ENCODE results near the gene PCDHGB2.
"Not testable (repeated sequence)": the region's sequence is repeated elsewhere in the genome, so short reads cannot be mapped to it uniquely, and the experiment has no call there.

The PCDHGB2 gene

DNA sequence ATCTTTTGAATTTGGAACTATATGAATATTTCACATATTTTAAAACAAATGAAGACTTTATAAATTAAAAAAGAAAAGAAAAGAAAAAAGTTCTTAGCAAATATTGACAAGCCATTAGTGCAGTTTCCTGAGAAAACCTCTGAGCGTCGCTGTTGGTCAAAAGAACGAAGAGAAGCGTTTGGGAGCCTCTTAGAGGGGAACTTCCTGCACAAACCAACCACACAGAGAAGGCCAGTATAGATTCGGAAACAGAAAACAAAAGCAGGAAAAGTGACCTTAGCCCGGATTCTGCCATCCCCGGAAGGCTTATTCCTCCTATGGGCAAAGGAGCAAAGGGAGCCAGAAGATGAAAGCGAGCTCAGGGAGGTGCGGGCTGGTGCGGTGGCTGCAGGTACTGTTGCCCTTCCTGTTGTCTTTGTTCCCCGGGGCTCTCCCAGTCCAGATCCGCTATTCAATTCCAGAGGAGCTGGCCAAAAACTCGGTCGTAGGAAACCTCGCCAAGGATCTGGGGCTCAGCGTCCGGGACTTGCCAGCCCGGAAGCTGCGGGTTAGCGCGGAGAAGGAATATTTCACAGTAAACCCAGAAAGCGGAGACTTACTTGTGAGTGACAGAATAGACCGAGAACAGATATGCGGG is at the start of gene PCDHGB2:
Gene PCDHGB2 (plus strand): TSS at position 205 of the 637 bp plus-strand sequence. CDS start 142 bp downstream, at position 347.
- DNase-seq (ENCODE audit: low read depth, low spot score) = no peak

DNA sequence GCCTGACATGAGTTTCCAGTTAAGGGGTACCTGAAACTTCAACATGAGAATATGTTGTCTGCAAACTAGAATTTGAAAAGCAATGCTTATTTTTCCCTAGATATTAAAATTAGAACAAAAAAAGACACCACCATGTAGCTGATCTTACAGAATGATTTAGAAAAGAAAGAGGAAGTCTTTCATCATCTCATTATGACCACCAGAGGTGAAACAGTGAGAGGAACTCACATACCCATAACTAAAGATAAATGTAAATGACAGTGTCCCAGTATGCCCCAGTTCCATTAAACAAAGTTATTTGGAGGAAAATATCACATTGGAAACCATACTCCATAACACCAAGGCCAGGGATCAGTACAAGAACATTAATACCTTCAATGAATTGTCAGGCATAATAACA is 46.1 kb upstream of the PCDHGB2 start:
- DNase-seq (ENCODE audit: low read depth, low spot score) = no peak

GRCh38 chr5:141316963-141317362 is 42.8 kb upstream of the PCDHGB2 start:
- DNase-seq (ENCODE audit: low read depth, low spot score) = not testable (repeated sequence)

GRCh38 chr5:141319202-141319601 is 40.6 kb upstream of the PCDHGB2 start:
- no peak for DNase-seq (ENCODE audit: low read depth, low spot score)

GRCh38 chr5:141319699-141320098 is 40.1 kb upstream of the PCDHGB2 start:
- DNase-seq (ENCODE audit: low read depth, low spot score) = no peak

DNA sequence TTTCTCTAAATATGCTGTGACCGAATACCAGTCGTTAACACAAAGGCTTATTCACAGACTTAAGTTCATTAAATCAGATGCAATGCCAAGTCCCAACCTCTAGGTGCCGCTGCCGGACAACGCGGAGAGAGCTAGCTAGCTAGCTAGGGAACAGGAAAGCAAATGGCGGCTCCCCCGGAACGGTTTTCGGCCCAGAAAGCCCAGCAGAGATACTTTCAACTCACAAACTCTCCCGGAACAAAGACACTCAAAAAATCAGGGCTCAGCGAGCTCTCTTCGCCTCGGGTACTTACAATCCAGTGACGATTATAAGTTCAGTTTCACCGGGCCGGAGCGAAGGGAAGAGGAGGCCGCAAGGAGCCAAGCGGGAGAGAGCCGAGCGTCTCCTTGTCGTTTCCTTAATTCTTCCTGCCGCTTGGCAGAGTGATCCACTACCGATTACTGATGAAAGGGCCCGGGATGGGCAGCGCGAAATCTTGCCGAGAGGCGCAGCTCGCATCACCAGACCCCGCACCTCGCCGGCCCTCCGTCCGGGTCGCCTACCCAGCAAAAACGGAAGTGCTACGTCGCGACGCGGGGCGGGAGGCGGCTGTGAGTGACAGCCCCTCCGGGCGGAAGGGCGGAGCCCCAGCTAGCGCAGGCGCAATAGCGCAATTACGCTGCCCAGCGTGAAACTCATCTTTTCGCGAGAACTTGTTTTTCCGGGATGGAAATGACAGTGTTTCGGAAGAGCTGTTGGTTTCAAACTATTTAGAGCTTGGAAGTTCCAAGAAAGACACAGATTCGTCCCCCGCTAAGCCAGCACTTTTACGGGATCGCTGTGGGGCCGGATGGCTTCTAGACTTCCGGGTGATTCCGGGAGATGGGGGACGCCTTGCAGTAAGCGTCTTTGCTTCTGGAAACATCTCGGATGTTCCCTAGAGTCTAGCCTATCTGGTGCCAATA is 39.3 kb upstream of the PCDHGB2 start, which contains the start of gene TAF7:
Gene TAF7 (minus strand): TSS at position 560 of the 945 bp plus-strand sequence. CDS start 740 bp downstream, outside the sequence.
- peak; percentile 82 for DNase-seq (ENCODE audit: low read depth, low spot score)

- no peak for DNase-seq (ENCODE audit: low read depth, low spot score)
Measured at GRCh38 chr5:141322261-141322660, 37.5 kb upstream of the PCDHGB2 start.

DNA sequence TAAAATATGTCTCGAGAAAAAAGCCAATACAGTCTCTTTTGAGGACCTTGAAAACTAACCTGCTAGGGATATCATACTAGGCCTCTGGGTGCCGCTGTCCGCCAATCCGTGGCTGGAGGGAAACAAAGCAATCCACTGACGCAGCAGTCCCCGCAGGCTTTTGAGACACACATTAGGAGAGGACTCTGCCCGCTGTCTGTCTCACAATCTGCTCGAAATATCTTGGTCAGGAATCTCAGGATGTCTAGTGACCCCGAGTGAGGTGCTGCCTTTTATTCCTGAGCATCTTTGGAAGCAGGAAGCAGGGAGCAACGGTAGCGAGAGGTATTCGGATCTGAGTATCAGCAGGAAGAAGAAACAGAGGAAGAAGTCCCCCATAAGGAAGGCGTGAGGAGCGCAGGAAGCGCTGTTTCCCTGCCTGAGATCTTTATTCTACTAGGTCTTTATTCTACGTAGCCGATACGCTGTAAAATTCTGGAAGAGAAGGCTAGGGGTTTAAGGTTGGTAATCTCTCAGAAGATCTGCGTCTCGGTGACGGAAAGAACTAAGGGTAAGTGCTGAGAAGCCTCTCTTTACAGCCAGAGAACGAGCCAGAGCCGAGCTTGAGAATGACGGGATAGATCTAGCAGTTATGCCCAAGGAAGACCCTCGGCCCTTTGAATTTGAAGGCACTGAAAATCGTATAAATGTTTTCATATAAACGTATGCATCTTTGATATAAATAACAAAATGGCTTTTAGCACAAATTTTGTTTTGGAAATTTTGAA is 33.5 kb upstream of the PCDHGB2 start:
- DNase-seq (ENCODE audit: low read depth, low spot score) = no peak

DNA sequence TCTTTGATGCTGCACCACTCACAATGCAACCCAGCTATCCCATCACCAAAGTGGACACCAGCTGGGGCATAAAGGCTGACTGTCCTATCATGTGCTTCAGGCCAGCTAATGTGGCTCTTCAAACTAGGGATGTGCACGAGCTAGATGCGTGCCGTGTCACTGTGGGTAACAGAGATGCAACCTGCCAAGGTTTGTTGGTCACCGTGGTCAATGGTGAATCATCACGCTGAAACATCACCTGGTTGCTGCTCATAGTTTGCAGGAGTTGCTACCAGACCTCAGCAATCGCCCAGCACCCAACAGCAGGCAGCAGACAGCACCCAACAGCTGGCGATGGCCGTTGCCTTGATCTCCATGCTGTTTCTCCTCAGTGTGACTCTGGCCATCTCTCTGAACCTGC is 31.6 kb upstream of the PCDHGB2 start:
- DNase-seq (ENCODE audit: low read depth, low spot score) = no peak

GRCh38 chr5:141330299-141331080 is 29.3 kb upstream of the PCDHGB2 start, which contains the start of gene PCDHGA1:
Gene PCDHGA1, plus strand, starts transcription at chr5:141330514.
- no peak for DNase-seq (ENCODE audit: low read depth, low spot score)

DNA sequence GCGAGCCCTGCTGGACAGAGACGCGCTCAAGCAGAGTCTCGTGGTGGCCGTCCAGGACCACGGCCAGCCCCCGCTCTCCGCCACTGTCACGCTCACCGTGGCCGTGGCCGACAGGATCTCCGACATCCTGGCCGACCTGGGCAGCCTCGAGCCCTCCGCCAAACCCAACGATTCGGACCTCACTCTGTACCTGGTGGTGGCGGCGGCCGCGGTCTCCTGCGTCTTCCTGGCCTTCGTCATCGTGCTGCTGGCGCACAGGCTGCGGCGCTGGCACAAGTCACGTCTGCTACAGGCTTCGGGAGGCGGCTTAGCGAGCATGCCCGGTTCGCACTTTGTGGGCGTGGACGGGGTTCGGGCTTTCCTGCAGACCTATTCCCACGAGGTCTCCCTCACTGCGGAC is 27.2 kb upstream of the PCDHGB2 start:
- not testable (repeated sequence) for DNase-seq (ENCODE audit: low read depth, low spot score)

DNA sequence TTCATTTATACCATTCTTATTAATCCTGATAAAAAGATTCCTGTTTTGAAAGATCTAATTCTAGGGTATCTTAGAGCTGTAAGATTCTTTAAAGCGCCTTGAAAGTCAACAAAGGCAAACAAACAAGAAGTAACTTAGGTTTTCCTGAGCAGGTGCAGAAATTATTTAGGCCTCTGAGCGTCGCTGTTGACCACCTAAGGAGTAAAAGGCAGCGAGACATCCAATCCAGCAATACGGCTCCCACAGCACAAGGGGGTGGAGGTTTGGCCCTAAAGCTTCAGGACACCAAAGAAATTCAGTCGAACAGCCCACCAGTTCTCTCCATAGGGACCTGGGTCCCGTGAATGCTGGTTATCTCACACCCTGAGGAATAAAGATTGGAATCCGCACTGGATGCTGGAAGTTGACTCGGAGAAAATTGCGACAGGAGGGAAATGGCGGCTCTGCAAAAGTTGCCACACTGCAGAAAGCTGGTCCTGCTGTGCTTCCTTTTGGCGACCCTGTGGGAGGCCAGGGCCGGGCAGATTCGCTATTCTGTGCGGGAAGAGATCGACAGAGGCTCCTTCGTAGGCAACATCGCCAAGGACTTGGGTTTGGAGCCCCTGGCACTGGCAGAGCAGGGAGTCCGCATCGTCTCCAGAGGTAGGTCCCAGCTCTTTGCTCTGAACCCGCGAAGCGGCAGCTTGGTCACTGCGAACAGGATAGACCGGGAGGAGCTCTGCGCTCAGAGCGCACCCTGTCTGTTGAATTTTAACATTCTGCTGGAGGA is 21.1 kb upstream of the PCDHGB2 start, which contains the start of gene PCDHGA2:
Gene PCDHGA2 (plus strand): TSS at position 223 of the 769 bp plus-strand sequence.
- no peak for DNase-seq (ENCODE audit: low read depth, low spot score)

- not testable (repeated sequence) for DNase-seq (ENCODE audit: low read depth, low spot score)
Measured at GRCh38 chr5:141340781-141341354, 18.9 kb upstream of the PCDHGB2 start.

DNA sequence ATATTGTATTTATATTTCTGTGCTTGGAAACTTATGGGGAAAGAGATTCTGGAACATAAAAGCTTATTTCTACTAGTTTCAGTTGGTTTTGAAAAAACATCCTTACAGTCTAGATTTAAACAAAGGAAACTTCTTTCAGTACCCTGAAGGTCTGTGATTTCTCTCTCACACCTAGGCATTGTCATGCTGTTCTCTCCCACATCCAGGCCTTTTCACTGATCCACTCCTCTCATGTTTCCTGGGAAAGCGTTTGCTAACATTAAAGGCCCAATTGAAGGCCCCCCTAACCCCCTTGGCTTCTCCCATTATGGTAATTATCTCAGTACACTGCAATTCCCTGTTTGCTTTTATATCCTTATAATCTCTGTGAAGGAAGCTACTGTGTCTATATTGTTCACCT is 17.0 kb upstream of the PCDHGB2 start:
- DNase-seq (ENCODE audit: low read depth, low spot score) = no peak

DNA sequence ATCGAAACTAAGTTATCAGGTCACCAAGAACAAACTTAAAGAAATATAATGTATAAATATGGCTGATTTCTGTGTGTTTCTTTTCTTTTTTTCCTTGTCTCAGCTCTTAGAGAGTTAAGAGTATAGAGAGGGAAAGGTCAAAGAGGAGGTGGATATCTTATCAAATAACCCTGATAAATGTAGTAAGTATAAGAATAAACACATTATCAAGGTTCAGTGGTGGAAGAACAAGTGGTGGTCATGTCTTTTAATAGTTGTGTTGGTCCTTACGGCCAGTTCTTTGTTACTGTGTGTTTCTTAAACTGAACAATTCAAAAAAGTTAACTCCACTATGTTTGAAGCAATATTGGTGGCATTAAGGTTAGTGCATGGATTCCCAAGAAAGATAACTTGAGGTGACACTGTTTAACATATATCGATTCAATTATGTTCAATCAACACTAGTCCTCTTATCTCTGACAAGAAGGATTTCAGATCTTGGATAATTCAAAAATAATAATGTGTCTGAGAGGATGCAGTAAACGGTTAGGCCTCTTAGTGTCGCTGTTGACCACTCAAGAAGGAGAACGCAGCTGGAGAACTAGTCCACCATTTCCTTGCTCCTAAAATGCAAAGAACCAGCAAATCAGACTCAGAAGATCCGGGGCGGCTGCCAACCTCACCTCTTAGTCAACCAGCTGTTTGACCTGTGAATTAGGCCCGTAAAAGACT is 16.4 kb upstream of the PCDHGB2 start, which contains the start of gene PCDHGA3:
Gene PCDHGA3 (plus strand): TSS at position 588 of the 711 bp plus-strand sequence. CDS start 205 bp downstream, outside the sequence.
- DNase-seq (ENCODE audit: low read depth, low spot score) = no peak

DNA sequence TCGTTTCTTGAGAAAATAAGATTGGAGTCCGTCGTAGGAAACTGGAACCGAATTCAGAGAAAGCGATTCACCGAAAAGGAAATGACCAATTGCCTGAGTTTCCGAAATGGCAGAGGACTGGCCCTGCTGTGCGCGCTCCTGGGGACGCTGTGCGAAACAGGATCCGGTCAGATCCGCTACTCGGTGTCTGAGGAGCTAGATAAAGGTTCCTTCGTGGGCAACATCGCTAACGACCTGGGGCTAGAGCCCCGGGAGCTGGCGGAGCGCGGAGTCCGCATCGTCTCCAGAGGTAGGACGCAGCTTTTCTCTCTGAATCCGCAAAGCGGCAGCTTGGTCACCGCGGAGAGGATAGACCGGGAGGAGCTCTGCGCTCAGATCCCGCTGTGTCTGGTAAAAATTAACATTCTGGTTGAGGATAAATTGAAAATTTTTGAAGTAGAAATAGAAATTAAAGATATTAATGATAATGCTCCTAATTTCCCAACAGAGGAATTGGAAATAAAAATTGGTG is 15.8 kb upstream of the PCDHGB2 start:
- DNase-seq (ENCODE audit: low read depth, low spot score) = no peak

- no peak for DNase-seq (ENCODE audit: low read depth, low spot score)
Measured at GRCh38 chr5:141345327-141345726, 14.5 kb upstream of the PCDHGB2 start.

GRCh38 chr5:141346017-141346416 is 13.8 kb upstream of the PCDHGB2 start:
- DNase-seq (ENCODE audit: low read depth, low spot score) = not testable (repeated sequence)
